Measurements from ENCODE around the gene CLCA2. TPM values are rescaled to one million over a fixed set of nuclear protein-coding genes. Genes with fewer than 3 reads are reported as not detected.

Gene CLCA2
- total and polyA plus RNA-seq, 4 donors, result not detected

DNA sequence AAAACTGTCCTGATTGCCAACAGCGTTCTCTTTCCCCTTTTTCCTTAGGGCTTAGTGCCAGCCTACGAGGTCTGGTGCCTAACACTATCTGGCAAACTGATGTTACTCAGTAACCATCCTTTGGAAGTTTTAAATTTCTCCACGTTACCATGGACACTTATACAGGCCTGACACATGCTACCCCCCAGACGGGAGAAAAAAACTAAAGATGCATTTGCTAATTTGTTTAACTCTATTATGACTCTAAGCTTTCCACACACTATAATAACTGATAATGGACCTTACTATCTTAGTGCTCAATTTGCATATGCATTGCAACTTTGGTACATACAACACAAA is 81.6 kb downstream of the CLCA2 start:
- H3K27me3 ChIP-seq (ENCODE audit: control insufficient read depth in 4 of 4, insufficient read depth in 4 of 4, low read length in 3 of 4), result no peaks in the 10 kb centered on the region
- TF ChIP-seq RXRA (IDR thresholded peaks at IDR 0.05) (no peak), FOXA1 (IDR thresholded peaks at IDR 0.05) (no peak)
- H3K36me3 ChIP-seq (ENCODE audit: control insufficient read depth in 4 of 4, insufficient read depth in 3 of 4, low read depth in 1 of 4, low read length in 3 of 4), result no peaks in the 10 kb centered on the region
- 57% methylated on average over 4 of the region's 4 CpGs for WGBS
- no peak overlapping the region for H3K9ac ChIP-seq (ENCODE audit: low read depth in 1 of 2, low read length in 2 of 2)
- DNase-seq (ENCODE audit: low spot score), result no peak
- H3K27ac ChIP-seq (ENCODE audit: low read depth in 1 of 2, low read length in 2 of 2), result no peak overlapping the region
- no peak overlapping the region for H3K4me3 ChIP-seq (ENCODE audit: low read depth in 1 of 3, low read length in 3 of 3)
- H3K4me1 ChIP-seq (ENCODE audit: control insufficient read depth in 4 of 4, insufficient read depth in 4 of 4, low read length in 3 of 4), result peaks cover 0 to 5% (median 2%) of the 10 kb centered on the region in 4 donors
- H3K9me3 ChIP-seq (ENCODE audit: control insufficient read depth in 4 of 4, low read length in 3 of 4), result no peaks in the 10 kb centered on the region

Other genes starting within 250 kb of the CLCA2 start
- gene ODF2L, start 27.8 kb upstream of the CLCA2 start, total RNA-seq, result 1 to 10 TPM; 4.2 to 6.2 TPM
- gene ODF2L, start 27.8 kb upstream of the CLCA2 start, polyA plus RNA-seq, result 1 to 10 TPM; 3.0 to 6.5 TPM
- gene CLCA1, start 44.8 kb downstream of the CLCA2 start, total RNA-seq, result not detected
- not detected for gene CLCA1, start 44.8 kb downstream of the CLCA2 start, polyA plus RNA-seq
- not detected for gene CLCA4, start 122.9 kb downstream of the CLCA2 start, total RNA-seq
- gene CLCA4, start 122.9 kb downstream of the CLCA2 start, polyA plus RNA-seq, result under 1 TPM in 1 of 2 donors, not detected in 1; 0.03 TPM

Measured in liver (tissue), 9 donors.